Breast epithelium (tissue), 3 donors: ENCODE data around the gene PMM1.

Source experiments
- CTCF ChIP-seq, 3 donors: fragments of 450-650 bp; IDR thresholded peaks; one replicate each; pipeline ENCODE4 v1.5.1; 2016 to 2017; ENCODE audit warnings: antibody characterized with exemption in 3 of 3, mild to moderate bottlenecking in 3 of 3, moderate library complexity in 3 of 3
- POLR2A ChIP-seq: fragments of 450-650 bp; IDR thresholded peaks from one replicate; pipeline ENCODE4 v1.6.1; 2016; ENCODE audit warnings: antibody characterized with exemption, mild to moderate bottlenecking, moderate library complexity
- POLR2AphosphoS5 ChIP-seq, 3 donors: sonication (generic); formaldehyde crosslinking; IDR thresholded peaks; one replicate each; pipeline ENCODE4 v1.6.1; 2017; ENCODE audit warnings: antibody characterized with exemption in 3 of 3

- TF ChIP-seq CTCF (IDR thresholded peaks at IDR 0.05) = no peak
- no peak for TF ChIP-seq POLR2A
- TF ChIP-seq POLR2AphosphoS5 (IDR thresholded peaks at IDR 0.05) = no peak
These were observed 3.7 kb downstream of the PMM1 start for GRCh38 chr22:41585898-41586297.
